GM12878 (cell line): ENCODE data around the gene RUNDC3A. TPM values are rescaled to one million over a fixed set of nuclear protein-coding genes. Genes with fewer than 3 reads are reported as not detected.

Experiments used
- ATAC-seq: fragments of 200-7000 bp; cut with Tn5 transposase; 3 replicates; pipeline ENCODE4 v1.9.1; 2020; ENCODE audit warnings: mild to moderate bottlenecking, moderate library complexity
- BruUV-seq: library from RNA; stranded (reverse); fragments of 400-500 nt; replicated peaks from 2 replicates; lab custom pipeline; 2021; lab: Mats Ljungman, UMichigan
- CTCF ChIA-PET: fragments of 300-600 bp; sonication (Branson Sonifier 250); formaldehyde crosslinking; extraction: SDS; loops from one replicate; lab custom pipeline; 2021; ENCODE audit warnings: inconsistent platforms; lab: Yijun Ruan, JAX
- POLR2A ChIA-PET: fragments of 350-600 bp; formaldehyde crosslinking; extraction: SDS; loops from one replicate; lab custom pipeline; 2021; ENCODE audit warnings: inconsistent platforms; lab: Charles Lee
- RAD21 ChIA-PET: fragments of 300-600 bp; sonication (Branson Sonifier 250); formaldehyde crosslinking; loops from one replicate; lab custom pipeline; 2023; ENCODE audit warnings: antibody characterized with exemption; ENCODE audit not compliant: unreplicated experiment; lab: Charles Lee
- SMC1A ChIA-PET: fragments of 300-600 bp; sonication (Branson Sonifier 250); formaldehyde crosslinking; loops from one replicate; lab custom pipeline; 2023; ENCODE audit not compliant: unreplicated experiment, uncharacterized antibody; lab: Charles Lee
- DNase-seq: peaks from one replicate; pipeline ENCODE4 v3.0.0-alpha.2; 2011; ENCODE audit warnings: low read depth, low spot score
- FAIRE-seq: peaks from 3 replicates; lab custom pipeline; 2011; peaks lifted over from hg19 to GRCh38; lab: Jason Lieb, UNC
- H2AFZ ChIP-seq: 2 replicates; pipeline ENCODE4 v1.6.0; 2011; ENCODE audit warnings: low read depth, low read length, control low read depth; ENCODE audit not compliant: control insufficient read depth
- H3K27ac ChIP-seq: 2 replicates; pipeline ENCODE4 v1.5.1; 2011; ENCODE audit warnings: control low read depth; ENCODE audit not compliant: control insufficient read depth, insufficient read depth
- H3K27me3 ChIP-seq, 2 experiments: replicated peaks in 1 of 2; 2 replicates each; pipeline versions ENCODE4 v1.6.0 to v1.6.1; 2011; ENCODE audit warnings: low read length in 1 of 2; ENCODE audit not compliant: control insufficient read depth in 2 of 2, insufficient read depth in 2 of 2
- H3K36me3 ChIP-seq, 2 experiments: 2 replicates each; pipeline ENCODE4 v1.5.1; 2011; ENCODE audit warnings: low read length in 1 of 2; ENCODE audit not compliant: control insufficient read depth in 2 of 2, insufficient read depth in 2 of 2
- H3K4me1 ChIP-seq: 2 replicates; pipeline ENCODE4 v1.6.1; 2011; ENCODE audit warnings: mild to moderate bottlenecking, low read length, moderate library complexity, mixed read lengths; ENCODE audit not compliant: control insufficient read depth, insufficient read depth
- H3K4me2 ChIP-seq: 2 replicates; pipeline ENCODE4 v1.6.0; 2011; ENCODE audit warnings: control low read depth; ENCODE audit not compliant: control insufficient read depth, insufficient read depth
- H3K4me3 ChIP-seq: fragments of 200-600 bp; sonication (generic); 2 replicates; pipeline ENCODE4 v1.5.1; 2016
- H3K79me2 ChIP-seq: 2 replicates; pipeline ENCODE4 v1.6.0; 2011; ENCODE audit warnings: low read length; ENCODE audit not compliant: control insufficient read depth, insufficient read depth
- H3K9ac ChIP-seq: 2 replicates; pipeline ENCODE4 v1.8.0; 2011; ENCODE audit warnings: low read length, control low read depth, mixed read lengths; ENCODE audit not compliant: control insufficient read depth, insufficient read depth
- H3K9me3 ChIP-seq: replicated peaks from 3 replicates; pipeline ENCODE4 v1.5.1; 2011; ENCODE audit warnings: mild to moderate bottlenecking, low read length; ENCODE audit not compliant: control insufficient read depth, insufficient read depth
- H4K20me1 ChIP-seq: 2 replicates; pipeline ENCODE4 v1.6.0; 2011; ENCODE audit not compliant: control insufficient read depth, insufficient read depth
- CREM ChIP-seq: IDR thresholded peaks from 2 replicates; pipeline ENCODE4 v1.6.1; 2014; ENCODE audit warnings: antibody characterized with exemption, low read depth
- FOXM1 ChIP-seq: IDR thresholded peaks from 2 replicates; pipeline ENCODE4 v1.6.1; 2012; ENCODE audit warnings: low read depth, mild to moderate bottlenecking, inconsistent platforms, low read length, moderate library complexity
- HDAC6 ChIP-seq: fragments of 200-600 bp; sonication (generic); IDR thresholded peaks from one replicate; pipeline ENCODE4 v1.8.0; 2017; ENCODE audit warnings: antibody characterized with exemption; ENCODE audit not compliant: unreplicated experiment
- IKZF2 ChIP-seq, 2 experiments: fragments of 450-650 bp; IDR thresholded peaks; 2 replicates each; pipeline ENCODE4 v1.6.1; 2017; ENCODE audit warnings: mild to moderate bottlenecking in 2 of 2, moderate library complexity in 2 of 2
- NKRF ChIP-seq: fragments of 450-650 bp; conservative IDR thresholded peaks from 2 replicates; pipeline ENCODE4 v1.6.1; 2017; ENCODE audit warnings: mild to moderate bottlenecking, moderate library complexity
- PAX5 ChIP-seq: IDR thresholded peaks from 2 replicates; pipeline ENCODE4 v1.6.1; 2011; ENCODE audit warnings: low read depth, low read length, borderline replicate concordance
- POLR2AphosphoS2 ChIP-seq: IDR thresholded peaks from 2 replicates; pipeline ENCODE4 v1.6.1; 2011; ENCODE audit warnings: low read depth, mild to moderate bottlenecking, low read length, improper control_type of control experiment, moderate library complexity
- PRDM15 ChIP-seq: fragments of 450-650 bp; formaldehyde crosslinking; IDR thresholded peaks from 2 replicates; pipeline ENCODE4 v1.4.0; 2020; ENCODE audit warnings: mild to moderate bottlenecking, moderate library complexity
- YBX1 ChIP-seq: fragments of 450-650 bp; IDR thresholded peaks from 2 replicates; pipeline ENCODE4 v1.6.1; 2016; ENCODE audit warnings: antibody characterized with exemption
- ZNF217 ChIP-seq: fragments of 450-650 bp; IDR thresholded peaks from 2 replicates; pipeline ENCODE4 v1.6.1; 2017; ENCODE audit warnings: antibody characterized with exemption, mild to moderate bottlenecking
- ZNF384 ChIP-seq: IDR thresholded peaks from 2 replicates; pipeline ENCODE4 v1.6.1; 2012; ENCODE audit warnings: low read depth, mild to moderate bottlenecking, low read length, improper control_type of control experiment, borderline replicate concordance
- WGBS: methylation state at CpG from one replicate; pipeline ENCODE4 v1.1.6; 2016; ENCODE audit warnings: low lambda C conversion rate; ENCODE audit not compliant: insufficient replicate concordance, insufficient coverage; ENCODE audit errors: missing lambda C conversion rate; 5-methylcytosine and 5-hydroxymethylcytosine counted together
- in situ Hi-C: fragments of 300-500 bp; cut with MboI; formaldehyde crosslinking; loops from 9 replicates; pipeline ENCODE4 v1.14.3; 2018; ENCODE audit warnings: mixed read lengths
- intact Hi-C: fragments of 100-400 bp; cut with micrococcal nuclease; formaldehyde crosslinking; loops from one replicate; pipeline ENCODE4 v1.14.2; 2022; ENCODE audit not compliant: unreplicated experiment
- polyA plus RNA-seq, 11 experiments: library from polyadenylated mRNA; depleted of rRNA in 4 of 11; unstranded in 6 of 11; stranded (reverse) in 5 of 11; fragments of >200 nt; fragmentation: Nextera tagmentation in 4 of 11; fragmentation: Illumina TruSeq in 1 of 11; extraction: Ambion mirVana in 4 of 11; extraction: Trizol in 1 of 11; gene quantifications; 1 replicate in 1 of 11; 2 replicates in 10 of 11; pipeline versions ENCODE4 v1.2.1 to v1.2.3, GENCODE V29; 2011 to 2016; ENCODE audit warnings: inconsistent platforms in 2 of 11, missing spikeins in 2 of 11, low read depth in 1 of 11
- total RNA-seq, 4 experiments: library from RNA; depleted of rRNA in 3 of 4; stranded (reverse); fragments of >200 nt in 3 of 4; fragmentation: Illumina TruSeq in 1 of 4; extraction: Trizol in 1 of 4; gene quantifications; 2 replicates each; pipeline versions ENCODE4 v1.2.1 to v1.2.3, GENCODE V29; 2013 to 2021
- TF ChIP-seq, protein P1 (sequence below): fragments of 450-650 bp; IDR thresholded peaks from 2 replicates; pipeline ENCODE4 v1.6.1; 2017; ENCODE audit warnings: mild to moderate bottlenecking, moderate library complexity

The RUNDC3A gene
- total and polyA plus RNA-seq, 10 of the 15 experiments (the other 5 are each of a cell fraction or from before 2014, with no cell fraction given): 0.07 to 0.17 TPM; not detected in 8

DNA sequence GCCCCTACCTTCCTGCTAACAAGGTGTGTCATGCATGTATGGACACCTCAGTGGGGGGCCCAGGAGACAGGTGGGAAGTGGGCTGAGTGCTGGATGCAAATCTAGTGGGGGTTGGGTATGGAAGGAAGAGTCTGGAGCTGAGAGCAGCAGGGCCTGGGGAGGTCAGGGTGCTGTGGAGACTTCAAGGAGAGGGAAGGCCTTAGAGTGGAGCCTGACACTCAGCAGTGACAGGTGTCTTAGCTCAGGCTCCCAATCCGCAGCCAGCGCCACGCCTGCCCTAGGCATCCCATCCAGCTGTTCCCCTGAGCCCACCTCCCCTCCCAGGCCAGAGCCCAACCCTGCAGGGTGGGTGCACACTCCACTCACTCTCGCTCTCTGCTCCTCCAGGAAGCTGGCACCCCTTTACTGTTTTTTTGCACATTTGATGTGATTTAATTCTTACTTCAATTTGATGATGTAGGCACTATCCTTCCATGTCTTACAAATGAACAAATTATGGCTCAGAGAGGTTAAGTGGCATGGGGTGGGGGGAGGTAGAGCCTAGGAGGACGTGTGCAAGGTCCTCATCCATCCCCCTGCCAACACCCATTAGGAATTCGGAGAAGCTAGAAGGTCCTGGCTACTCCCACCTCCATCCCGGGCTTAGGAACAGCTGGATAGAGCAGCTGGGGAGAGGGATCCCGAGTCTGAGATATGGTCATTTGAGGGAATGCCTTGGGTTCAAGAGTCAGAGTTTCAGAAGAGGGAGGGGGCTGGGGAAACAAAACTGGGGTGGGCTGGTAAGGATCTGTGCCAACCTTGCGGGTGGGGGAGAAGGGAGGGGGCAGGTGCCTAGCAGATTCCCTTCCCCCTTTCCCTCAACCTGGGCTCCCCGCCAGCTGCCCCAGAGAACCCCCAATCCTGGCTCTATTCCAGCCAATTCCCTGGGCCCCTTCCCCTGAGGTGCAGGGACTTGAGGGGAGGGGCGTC lies 53.2 kb downstream of the RUNDC3A start:
- H3K9me3 ChIP-seq: no peaks in the 10 kb centered on the region
- BruUV-seq: no TSS peak
- in situ Hi-C loops: no loop called here
- WGBS: 39% methylated on average over 11 of the region's 11 CpGs
- no peak overlapping the region for H3K9ac ChIP-seq
- H3K27ac ChIP-seq: no peak overlapping the region
- RAD21 ChIA-PET: interaction anchor here (1.5 kb wide), 1 partner anchor 152 kb away, joined by 3 read pairs; no protein-coding TSS in a partner anchor
- SMC1A ChIA-PET: no interaction called here
- no peak for ATAC-seq
- no peaks in the 10 kb centered on the region for H3K79me2 ChIP-seq
- POLR2A ChIA-PET: interaction anchor here (0.6 to 1.5 kb wide), 4 partner anchors 35 to 251 kb away, joined by 3 to 5 read pairs (median 4); no protein-coding TSS in a partner anchor
- no peaks in the 10 kb centered on the region for H3K36me3 ChIP-seq
- no peak overlapping the region for H2AFZ ChIP-seq
- no peaks in the 10 kb centered on the region for H3K4me1 ChIP-seq
- no peak for DNase-seq
- no peak for FAIRE-seq
- peaks cover 0 to 2% of the 10 kb centered on the region in 2 experiments; a peak in 2 of 4 replicates for H3K27me3 ChIP-seq
- CTCF ChIA-PET: interaction anchor here (1.1 to 2.2 kb wide), 4 partner anchors 11 to 561 kb away, joined by 3 to 9 read pairs (median 4); no protein-coding TSS in a partner anchor
- intact Hi-C loops: no loop called here
- H3K4me3 ChIP-seq: no peak overlapping the region
- H3K4me2 ChIP-seq: no peak overlapping the region
- no peaks in the 10 kb centered on the region for H4K20me1 ChIP-seq
- TF ChIP-seq POLR2AphosphoS2 (no peak), PRDM15 (CRISPR knock-in tag) (no peak), NKRF (no peak), CREM (no peak), ZNF217 (no peak), IKZF2 (IDR thresholded peaks at IDR 0.05) (no peak), FOXM1 (no peak), ZNF384 (no peak), YBX1 (no peak), PAX5 (no peak), HDAC6 (no peak)
- TF ChIP-seq, protein P1, sequence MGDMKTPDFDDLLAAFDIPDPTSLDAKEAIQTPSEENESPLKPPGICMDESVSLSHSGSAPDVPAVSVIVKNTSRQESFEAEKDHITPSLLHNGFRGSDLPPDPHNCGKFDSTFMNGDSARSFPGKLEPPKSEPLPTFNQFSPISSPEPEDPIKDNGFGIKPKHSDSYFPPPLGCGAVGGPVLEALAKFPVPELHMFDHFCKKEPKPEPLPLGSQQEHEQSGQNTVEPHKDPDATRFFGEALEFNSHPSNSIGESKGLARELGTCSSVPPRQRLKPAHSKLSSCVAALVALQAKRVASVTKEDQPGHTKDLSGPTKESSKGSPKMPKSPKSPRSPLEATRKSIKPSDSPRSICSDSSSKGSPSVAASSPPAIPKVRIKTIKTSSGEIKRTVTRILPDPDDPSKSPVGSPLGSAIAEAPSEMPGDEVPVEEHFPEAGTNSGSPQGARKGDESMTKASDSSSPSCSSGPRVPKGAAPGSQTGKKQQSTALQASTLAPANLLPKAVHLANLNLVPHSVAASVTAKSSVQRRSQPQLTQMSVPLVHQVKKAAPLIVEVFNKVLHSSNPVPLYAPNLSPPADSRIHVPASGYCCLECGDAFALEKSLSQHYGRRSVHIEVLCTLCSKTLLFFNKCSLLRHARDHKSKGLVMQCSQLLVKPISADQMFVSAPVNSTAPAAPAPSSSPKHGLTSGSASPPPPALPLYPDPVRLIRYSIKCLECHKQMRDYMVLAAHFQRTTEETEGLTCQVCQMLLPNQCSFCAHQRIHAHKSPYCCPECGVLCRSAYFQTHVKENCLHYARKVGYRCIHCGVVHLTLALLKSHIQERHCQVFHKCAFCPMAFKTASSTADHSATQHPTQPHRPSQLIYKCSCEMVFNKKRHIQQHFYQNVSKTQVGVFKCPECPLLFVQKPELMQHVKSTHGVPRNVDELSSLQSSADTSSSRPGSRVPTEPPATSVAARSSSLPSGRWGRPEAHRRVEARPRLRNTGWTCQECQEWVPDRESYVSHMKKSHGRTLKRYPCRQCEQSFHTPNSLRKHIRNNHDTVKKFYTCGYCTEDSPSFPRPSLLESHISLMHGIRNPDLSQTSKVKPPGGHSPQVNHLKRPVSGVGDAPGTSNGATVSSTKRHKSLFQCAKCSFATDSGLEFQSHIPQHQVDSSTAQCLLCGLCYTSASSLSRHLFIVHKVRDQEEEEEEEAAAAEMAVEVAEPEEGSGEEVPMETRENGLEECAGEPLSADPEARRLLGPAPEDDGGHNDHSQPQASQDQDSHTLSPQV: no peak
